Uterus (tissue), 4 donors: ENCODE measurements around the gene NTRK3. TPM values are rescaled to one million over a fixed set of nuclear protein-coding genes. Genes with fewer than 3 reads are reported as not detected.

Experiments used
- DNase-seq, 2 donors: peaks; one replicate each; pipeline ENCODE4 v3.0.0-alpha.2; 2019 to 2020
- H3K27ac ChIP-seq, 2 donors: fragments of 200-600 bp; sonication (generic); 1 replicate in 1 of 2; 2 replicates in 1 of 2; pipeline ENCODE4 v1.5.1; 2016 to 2018
- H3K27me3 ChIP-seq, 2 donors: fragments of 200-600 bp; sonication (generic); one replicate each; pipeline ENCODE4 v1.5.1; 2018 to 2019; ENCODE audit warnings: control low read depth in 1 of 2
- H3K36me3 ChIP-seq, 2 donors: fragments of 200-600 bp; sonication (generic); one replicate each; pipeline ENCODE4 v1.5.1; 2019; ENCODE audit warnings: control low read depth in 1 of 2
- H3K4me1 ChIP-seq, 2 donors: fragments of 200-600 bp; sonication (generic); one replicate each; pipeline ENCODE4 v1.5.1; 2018 to 2019; ENCODE audit warnings: control low read depth in 1 of 2
- H3K4me3 ChIP-seq, 2 donors: fragments of 200-600 bp; sonication (generic); 1 replicate in 1 of 2; 2 replicates in 1 of 2; pipeline ENCODE4 v1.5.1; 2018 to 2019; ENCODE audit warnings: mild to moderate bottlenecking in 1 of 2
- H3K9me3 ChIP-seq, 2 donors: fragments of 200-600 bp; sonication (generic); one replicate each; pipeline ENCODE4 v1.5.1; 2019; ENCODE audit warnings: control low read depth in 1 of 2
- POLR2A ChIP-seq, 2 donors: fragments of 450-650 bp; IDR thresholded peaks; one replicate each; pipeline ENCODE4 v1.6.1; 2016; ENCODE audit warnings: antibody characterized with exemption in 2 of 2, mild to moderate bottlenecking in 1 of 2, moderate library complexity in 1 of 2
- intact Hi-C: fragments of 100-400 bp; cut with DNase I; formaldehyde crosslinking; loops from one replicate; pipeline ENCODE4 v1.15.1; 2023; ENCODE audit warnings: low total_unique reads
- total RNA-seq, 4 donors: library from RNA; depleted of rRNA in 3 of 4; stranded (reverse); fragments of >200 nt in 3 of 4; gene quantifications; one replicate each; pipeline versions ENCODE4 v1.1.0 to v1.2.4, GENCODE V29; 2014 to 2023
- TF ChIP-seq, protein P1 (sequence below), 4 experiments: fragments of 200-600 bp in 2 of 4; fragments of 450-650 bp in 2 of 4; sonication (generic) in 2 of 4; IDR thresholded peaks; one replicate each; pipeline ENCODE4 v1.5.1; 2016 to 2019; ENCODE audit warnings: antibody characterized with exemption in 4 of 4, mild to moderate bottlenecking in 2 of 4, moderate library complexity in 1 of 4
- donor health status: DM: yes; HTN: yes; CAD: no.

Gene NTRK3
- total RNA-seq, 4 donors from 2014 or later = 6.9 to 47.0 (median 32.5) TPM

DNA sequence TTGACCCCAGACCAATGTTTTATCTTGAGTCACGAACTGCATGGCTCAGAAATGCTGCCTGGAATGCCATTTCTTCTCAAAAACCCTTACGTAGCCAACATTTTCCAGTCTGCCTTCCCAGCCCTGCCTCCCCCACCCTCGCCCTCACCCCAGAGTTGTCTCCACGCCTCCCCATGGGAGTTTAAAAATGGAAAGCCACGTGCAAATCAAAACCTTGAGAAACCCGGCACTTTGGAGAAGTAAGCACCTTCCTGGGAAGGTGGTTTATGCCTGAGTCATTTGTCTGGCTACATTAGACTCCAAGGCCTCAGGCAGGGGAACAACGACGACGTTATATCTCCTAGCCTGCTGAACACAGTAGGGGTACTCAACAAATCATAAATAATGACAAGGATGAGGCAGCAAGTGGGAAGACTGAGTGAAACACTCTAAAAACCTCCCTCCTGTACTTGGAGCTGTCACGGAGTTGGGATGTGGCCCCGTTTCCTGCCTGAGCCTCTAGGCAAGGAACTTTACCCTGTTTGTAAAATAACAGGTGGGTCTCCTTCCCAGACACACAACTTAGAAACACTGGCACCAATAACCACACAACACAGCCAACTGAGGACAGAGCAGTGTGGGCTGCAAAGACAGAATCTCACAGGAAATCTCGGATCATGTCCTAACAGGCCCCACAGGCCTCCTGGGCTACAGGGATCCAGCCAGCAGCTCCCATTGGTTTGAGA lies 179.1 kb downstream of the NTRK3 start:
- H3K4me1 ChIP-seq = no peaks in the 10 kb centered on the region
- no peaks in the 10 kb centered on the region for H3K36me3 ChIP-seq
- peak overlapping the region; percentile 24 to 34 for H3K27ac ChIP-seq
- H3K4me3 ChIP-seq = no peak overlapping the region
- no peaks in the 10 kb centered on the region for H3K27me3 ChIP-seq
- intact Hi-C loops = no loop called here
- peak in 1 of 2 donors; percentile 54 for DNase-seq
- H3K9me3 ChIP-seq = no peaks in the 10 kb centered on the region
- TF ChIP-seq, protein P1, sequence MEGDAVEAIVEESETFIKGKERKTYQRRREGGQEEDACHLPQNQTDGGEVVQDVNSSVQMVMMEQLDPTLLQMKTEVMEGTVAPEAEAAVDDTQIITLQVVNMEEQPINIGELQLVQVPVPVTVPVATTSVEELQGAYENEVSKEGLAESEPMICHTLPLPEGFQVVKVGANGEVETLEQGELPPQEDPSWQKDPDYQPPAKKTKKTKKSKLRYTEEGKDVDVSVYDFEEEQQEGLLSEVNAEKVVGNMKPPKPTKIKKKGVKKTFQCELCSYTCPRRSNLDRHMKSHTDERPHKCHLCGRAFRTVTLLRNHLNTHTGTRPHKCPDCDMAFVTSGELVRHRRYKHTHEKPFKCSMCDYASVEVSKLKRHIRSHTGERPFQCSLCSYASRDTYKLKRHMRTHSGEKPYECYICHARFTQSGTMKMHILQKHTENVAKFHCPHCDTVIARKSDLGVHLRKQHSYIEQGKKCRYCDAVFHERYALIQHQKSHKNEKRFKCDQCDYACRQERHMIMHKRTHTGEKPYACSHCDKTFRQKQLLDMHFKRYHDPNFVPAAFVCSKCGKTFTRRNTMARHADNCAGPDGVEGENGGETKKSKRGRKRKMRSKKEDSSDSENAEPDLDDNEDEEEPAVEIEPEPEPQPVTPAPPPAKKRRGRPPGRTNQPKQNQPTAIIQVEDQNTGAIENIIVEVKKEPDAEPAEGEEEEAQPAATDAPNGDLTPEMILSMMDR (IDR thresholded peaks at IDR 0.05) = no peak
- no peak for TF ChIP-seq POLR2A (IDR thresholded peaks at IDR 0.05)

DNA sequence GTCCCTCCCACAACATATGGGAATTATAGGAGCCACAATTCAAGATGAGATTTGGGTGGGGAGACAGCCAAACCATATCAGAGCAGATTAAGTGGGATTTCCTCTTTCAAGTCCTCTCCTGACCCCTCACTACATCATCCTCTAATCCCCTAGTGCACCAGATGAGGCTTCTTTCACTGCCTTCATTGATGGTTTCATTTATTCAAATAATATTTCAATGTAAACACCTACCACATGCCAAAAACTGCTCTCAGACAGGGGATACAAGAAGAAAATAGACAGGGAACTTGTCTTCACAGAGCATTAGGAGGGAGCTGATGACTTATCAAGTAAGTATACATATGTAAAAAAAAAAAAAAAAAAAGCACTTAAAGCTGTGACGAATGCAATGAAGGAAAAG lies 180.2 kb downstream of the NTRK3 start:
- Histone ChIP-seq H3K27ac (no peak overlapping the region), H3K36me3 (no peaks in the 10 kb centered on the region), H3K4me1 (no peaks in the 10 kb centered on the region), H3K4me3 (no peak overlapping the region), H3K9me3 (no peaks in the 10 kb centered on the region), H3K27me3 (no peaks in the 10 kb centered on the region)
- intact Hi-C loops = no loop called here
- DNase-seq = no peak
- no peak for TF ChIP-seq POLR2A (IDR thresholded peaks at IDR 0.05)
- TF ChIP-seq, protein P1 (IDR thresholded peaks at IDR 0.05) = no peak

DNA sequence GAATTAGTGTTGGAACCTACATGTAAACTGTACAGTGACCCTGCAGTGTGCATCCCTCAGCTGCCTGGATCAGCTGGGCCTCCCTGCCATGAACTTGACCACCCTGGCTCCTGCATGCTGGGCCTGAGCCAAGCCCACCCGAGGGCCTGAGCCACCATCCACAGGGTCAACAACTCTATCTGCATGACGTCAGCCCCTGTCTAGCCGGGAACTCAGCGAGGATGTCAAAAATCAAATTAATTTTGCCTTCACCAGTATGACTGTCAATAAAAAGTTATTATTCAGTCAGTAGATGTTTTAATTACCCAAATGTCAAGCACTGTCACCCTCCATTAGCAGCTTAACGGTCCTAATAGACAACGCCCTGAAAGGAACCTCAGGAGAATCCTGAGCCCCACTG lies 181.4 kb downstream of the NTRK3 start:
- H3K36me3 ChIP-seq = no peaks in the 10 kb centered on the region
- no peak for DNase-seq
- H3K4me3 ChIP-seq = no peak overlapping the region
- intact Hi-C loops = no loop called here
- H3K27me3 ChIP-seq = no peaks in the 10 kb centered on the region
- no peak overlapping the region for H3K27ac ChIP-seq
- no peak for TF ChIP-seq POLR2A (IDR thresholded peaks at IDR 0.05)
- TF ChIP-seq, protein P1 (IDR thresholded peaks at IDR 0.05) = no peak
- H3K4me1 ChIP-seq = no peaks in the 10 kb centered on the region
- H3K9me3 ChIP-seq = no peaks in the 10 kb centered on the region

DNA sequence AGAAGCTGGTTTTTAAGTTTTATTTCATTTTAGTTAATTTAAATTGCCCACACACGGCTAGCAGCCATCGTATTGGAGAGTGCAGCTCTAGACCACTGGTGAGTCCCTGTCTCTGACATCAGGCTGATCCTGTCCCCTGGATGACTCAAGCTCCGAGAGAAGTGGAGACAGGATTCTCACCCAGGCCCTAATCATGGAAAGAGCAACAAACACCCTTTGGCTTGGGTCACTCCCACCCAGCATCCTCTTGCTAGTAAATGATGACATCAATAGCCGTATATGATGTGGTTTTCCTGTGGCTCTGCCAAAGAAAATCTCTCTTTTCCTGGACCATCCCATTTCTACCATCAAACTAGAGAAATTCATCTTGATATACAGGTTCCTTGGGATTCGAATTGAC lies 182.2 kb downstream of the NTRK3 start:
- Histone ChIP-seq H3K27ac (no peak overlapping the region), H3K36me3 (no peaks in the 10 kb centered on the region), H3K4me1 (no peaks in the 10 kb centered on the region), H3K4me3 (no peak overlapping the region), H3K27me3 (no peaks in the 10 kb centered on the region), H3K9me3 (no peaks in the 10 kb centered on the region)
- no peak for DNase-seq
- TF ChIP-seq POLR2A (IDR thresholded peaks at IDR 0.05) = no peak
- TF ChIP-seq, protein P1 (IDR thresholded peaks at IDR 0.05) = no peak
- intact Hi-C loops = no loop called here

DNA sequence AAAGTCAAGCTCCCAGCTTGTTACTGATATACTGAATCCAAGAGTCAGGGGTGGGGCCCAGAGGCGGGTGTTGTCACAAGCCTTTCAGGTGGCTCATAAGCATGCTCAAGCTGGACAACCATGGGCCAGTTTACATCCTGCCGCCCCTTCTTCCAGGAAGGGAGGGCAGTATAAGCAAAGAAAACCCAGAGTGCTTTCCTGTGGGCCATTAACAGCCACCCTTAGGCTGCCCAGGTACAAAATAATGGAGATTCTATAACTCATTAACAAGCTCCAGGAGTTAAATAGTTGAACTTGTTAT lies 183.2 kb downstream of the NTRK3 start:
- TF ChIP-seq, protein P1 (IDR thresholded peaks at IDR 0.05) = no peak
- no peak for TF ChIP-seq POLR2A (IDR thresholded peaks at IDR 0.05)
- no peak for DNase-seq
- no peak overlapping the region for H3K4me3 ChIP-seq
- H3K27ac ChIP-seq = no peak overlapping the region
- H3K27me3 ChIP-seq = no peaks in the 10 kb centered on the region
- no peaks in the 10 kb centered on the region for H3K9me3 ChIP-seq
- no peaks in the 10 kb centered on the region for H3K4me1 ChIP-seq
- intact Hi-C loops = no loop called here
- H3K36me3 ChIP-seq = no peaks in the 10 kb centered on the region
